GM18861 (cell line): ENCODE measurements around the gene PLOD1.
"Not testable (repeated sequence)": the region's sequence is repeated elsewhere in the genome, so short reads cannot be mapped to it uniquely, and the experiment has no call there.

Source experiments
- ATAC-seq: cut with Tn5 transposase; IDR thresholded peaks from one replicate; pipeline ENCODE4 v1.9.1; 2021; ENCODE audit not compliant: unreplicated experiment

PLOD1 gene

DNA sequence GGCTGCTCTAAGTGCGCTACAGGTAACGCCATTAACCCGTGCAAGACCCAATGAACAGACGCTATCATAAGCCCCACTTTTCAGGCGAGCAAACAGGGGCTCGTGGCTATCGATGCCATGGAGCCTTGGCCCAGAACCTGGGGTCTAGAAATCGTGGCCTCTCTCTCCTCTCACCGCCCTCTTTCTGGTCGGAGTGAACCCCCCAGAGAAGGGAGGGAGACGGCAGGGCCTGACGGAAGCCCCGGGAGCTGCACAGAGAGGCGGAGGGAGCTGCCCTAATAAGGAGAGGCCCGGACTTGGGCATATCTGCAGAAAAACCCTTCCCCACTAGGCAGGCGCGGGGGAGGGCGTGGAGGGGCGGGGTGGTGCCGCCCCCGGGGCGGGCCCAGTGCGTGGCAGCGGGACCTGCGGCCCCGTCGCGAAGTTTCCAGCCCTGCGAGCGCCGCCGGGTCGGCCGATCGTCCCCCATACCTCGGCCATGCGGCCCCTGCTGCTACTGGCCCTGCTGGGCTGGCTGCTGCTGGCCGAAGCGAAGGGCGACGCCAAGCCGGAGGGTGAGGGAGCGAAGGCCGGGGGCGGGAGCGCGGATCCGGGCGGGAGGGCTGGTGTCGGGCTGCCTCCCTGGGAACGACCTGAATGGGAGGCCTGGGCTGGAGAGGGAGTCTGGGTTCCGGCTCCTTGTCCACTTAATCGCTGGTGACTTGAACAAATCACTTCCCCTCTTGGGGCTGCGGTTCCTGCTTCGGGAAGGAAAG, at the start of gene PLOD1:
Gene PLOD1, plus strand, starts transcription at position 416 of the 755 bp plus-strand sequence. Its CDS starts 63 bp downstream, at position 479.
- ATAC-seq: peak; percentile 58

DNA sequence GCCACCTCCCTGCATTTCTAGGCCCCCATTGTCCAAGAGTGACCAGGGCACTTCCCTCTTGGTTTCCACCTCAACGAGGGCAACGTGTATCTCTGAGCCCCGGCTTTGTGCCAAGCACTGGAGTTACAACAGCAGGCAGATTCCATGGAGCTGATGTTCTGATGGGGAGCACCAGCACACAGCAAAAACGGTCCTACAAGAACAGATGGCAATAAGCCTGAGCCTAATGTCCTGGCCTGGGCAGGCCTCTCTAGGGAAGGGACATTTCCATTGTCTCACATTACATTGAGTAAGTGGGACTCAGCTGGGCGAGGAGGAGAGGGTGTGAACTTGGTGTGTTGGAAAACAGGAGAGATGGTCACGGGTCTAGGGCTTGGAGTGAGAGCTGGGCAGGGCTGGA, 48.6 kb upstream of the PLOD1 start:
- no peak for ATAC-seq

DNA sequence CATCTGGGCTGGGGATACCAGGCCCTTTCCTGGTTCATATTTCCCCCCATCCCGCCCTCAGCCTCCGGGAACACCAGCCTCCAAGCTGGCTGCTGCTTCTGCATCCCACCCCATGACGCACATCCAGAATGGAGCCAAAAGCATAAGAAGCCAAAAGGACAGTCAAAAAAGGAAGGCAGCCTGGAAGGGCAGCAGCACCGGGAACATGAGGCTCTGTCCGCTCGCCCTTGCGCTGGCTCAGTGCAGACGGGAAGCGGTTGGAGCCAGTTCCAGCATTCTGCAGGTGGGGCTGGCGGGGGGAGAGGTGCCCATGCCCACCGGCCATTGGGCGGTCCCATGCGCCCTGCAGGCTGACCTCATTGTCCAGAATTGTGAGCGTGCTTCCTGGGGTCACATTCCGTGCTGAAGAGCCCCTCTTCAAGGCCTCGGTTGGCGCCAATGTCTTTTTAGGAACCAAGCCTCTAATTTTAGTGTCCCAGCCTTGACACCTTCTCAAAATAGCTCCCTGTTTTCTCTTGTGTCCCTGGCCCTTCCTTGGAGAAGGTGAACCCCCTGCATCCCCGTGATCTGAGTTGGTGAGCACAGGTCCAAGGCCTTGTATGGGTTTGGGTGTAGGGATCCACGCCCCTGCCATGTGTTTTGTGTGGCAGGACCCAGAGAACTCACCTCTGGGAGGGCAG, 47.4 kb upstream of the PLOD1 start:
- ATAC-seq: no peak

DNA sequence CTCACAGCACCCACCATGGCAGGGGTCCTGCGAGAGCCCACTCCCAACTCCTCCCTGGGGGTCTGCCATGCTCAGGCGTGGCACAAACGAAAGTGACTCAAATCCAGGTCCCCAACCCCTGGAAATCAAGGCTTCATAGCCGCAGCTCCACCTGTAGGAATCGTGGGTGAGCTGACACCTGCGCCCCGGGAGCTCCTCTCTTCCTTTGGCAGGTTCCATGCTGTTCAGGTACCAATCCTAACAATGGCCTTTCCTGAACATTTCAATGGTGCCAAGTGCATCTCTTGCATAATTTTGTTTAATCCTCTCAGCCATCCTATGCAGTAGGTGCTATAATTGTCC, 46.9 kb upstream of the PLOD1 start:
- no peak for ATAC-seq

DNA sequence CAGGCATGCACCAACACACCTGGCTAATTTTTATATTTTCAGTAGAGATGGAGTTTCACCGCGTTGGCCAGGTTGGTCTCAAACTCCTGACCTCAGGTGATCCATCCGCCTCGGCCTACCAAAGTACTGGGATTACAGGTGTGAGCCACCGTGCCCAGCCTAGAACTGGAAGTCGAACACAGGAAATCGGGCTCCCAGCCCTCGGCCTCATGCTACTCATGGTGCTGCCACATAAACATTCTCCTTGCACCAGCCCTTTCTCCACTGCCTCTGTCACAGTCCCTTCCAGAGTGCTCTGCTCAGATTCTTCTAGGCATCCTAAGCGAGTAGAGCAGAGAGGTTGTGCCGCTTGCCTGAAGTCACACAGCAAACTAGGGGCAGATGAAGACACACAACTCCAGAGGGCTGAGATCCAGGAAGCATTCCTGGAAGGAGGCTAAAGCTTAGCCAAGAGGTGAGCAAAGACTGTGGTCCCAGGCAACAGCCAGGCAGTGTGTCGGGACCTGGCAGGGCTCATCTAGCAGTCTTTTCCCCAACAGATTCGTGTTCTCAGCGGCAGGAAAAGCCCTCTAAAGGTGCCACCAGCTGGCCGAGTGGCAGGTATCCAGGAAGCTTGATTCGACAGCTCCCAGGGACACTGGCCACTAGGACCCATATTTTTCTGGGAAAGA, 46.2 kb upstream of the PLOD1 start:
- ATAC-seq: no peak

DNA sequence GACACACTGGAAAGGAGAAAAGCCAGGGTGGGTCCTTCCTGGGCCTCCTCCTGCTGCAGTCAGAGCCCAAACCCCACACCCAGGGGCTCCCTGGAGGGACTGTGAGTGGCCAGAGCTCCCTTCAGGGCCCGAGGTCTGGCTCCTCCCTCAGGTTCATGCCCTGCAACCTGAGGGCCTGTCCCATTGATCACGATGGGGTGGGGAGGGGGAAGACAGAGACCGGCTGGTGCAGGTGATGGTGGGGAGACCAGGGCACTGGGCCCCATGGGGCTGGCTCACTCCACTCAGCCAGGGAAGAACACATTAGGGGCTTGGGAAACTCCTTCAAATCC, 45.7 kb upstream of the PLOD1 start:
- ATAC-seq: no peak

DNA sequence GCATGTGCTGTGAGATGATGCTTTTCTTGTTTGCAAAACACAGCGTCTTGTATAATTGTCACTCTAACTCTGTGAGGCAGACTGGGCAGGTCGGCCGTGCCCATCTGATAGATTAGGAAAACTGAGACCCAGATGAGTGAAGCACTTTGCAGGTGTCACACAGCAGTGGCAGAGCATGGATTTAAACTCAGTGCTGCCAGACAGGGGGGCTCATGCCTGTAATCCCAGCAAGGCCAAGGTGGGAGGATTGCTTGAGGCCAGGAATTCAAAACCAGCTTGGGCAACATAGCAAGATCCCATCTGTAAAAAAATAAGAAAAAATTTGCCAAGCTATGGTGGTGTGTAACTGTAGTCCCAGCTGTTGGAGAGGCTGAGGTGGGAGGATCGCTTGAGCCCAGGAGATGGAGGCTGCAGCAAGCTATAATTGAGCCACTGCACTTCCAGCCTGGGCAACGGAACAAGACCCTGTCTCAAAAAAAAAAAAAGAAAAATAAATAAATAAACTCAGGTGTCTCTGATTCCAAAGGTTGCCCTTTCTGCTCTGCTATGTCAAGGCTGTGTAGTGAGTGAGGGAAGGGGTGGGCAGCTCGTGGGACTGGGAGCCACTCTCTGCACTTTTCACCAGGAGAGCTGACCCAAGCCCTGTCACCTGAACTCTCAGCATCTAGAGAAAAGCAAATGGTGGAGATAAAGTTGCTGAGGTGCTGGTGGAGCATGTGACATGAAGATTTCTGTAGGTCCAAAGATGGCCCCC, 42.9 kb upstream of the PLOD1 start:
- ATAC-seq: no peak

DNA sequence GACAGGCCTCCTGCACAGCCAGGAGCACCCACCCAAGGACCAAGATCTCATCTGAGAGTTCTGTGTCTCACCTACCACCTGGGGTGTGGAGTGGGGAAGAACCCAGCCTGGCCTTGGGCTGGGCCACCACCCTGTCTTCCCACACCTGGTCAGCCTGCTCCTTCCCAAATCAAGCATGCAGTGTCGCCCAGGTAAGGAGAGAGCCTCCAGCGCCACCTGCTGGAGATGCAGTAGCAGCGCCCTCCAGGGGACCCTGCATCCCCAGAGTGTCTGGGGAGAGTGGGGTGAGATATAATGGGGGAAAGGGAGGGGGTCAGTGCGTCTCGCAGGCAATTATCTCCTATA, 40.6 kb upstream of the PLOD1 start:
- ATAC-seq: no peak

DNA sequence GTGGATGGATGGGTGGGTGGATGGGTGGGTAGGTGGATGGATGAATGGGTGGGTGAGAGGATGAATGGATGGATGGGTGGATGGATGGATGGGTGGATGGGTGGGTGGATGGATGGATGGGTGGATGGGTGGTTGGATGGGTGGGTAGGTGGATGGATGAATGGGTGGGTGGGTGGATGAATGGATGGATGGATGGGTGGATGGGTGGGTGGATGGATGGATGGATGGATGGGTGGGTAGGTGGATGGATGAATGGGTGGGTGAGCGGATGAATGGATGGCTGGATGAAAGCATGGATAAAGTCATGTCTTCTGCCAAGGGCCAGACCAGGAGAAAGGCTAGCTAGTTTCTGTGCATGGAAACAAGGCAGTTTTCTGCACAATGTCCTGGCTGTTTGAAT, 40.0 kb upstream of the PLOD1 start:
- ATAC-seq: not testable (repeated sequence)

DNA sequence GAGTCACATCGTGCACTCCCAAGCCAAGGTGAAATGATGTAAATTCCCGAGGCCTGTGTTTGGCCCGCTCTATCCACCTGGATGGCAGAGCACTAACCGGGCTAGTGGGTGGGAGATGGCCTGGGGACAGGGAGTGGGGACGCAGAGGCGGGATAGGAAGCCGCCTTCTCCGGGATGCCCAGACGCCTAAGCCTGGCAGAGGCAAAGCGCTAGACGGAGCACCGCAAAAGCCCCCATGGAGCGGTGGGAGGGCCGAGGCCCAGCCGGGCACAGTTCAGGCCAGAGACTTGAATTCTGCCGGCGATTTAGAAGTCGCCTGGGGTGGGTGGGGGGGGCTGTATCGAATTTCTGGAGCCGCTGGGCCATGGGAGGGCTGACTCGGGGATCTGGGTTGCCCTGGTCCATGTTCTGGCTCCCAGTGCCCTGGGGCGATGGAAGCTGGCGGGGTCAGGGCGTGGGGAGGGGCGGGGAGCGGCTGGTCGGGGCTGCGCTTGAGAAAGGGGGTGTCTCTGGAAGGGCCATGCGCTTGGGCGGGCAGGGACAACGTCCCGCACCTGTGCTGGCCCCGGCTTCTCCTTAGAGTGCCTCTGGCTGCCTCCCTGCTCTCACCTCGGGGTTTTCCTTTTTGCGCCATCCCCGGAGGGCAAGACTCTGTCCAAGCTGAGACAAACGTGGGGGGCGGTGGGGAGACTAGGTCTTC, 36.3 kb upstream of the PLOD1 start:
- no peak for ATAC-seq

DNA sequence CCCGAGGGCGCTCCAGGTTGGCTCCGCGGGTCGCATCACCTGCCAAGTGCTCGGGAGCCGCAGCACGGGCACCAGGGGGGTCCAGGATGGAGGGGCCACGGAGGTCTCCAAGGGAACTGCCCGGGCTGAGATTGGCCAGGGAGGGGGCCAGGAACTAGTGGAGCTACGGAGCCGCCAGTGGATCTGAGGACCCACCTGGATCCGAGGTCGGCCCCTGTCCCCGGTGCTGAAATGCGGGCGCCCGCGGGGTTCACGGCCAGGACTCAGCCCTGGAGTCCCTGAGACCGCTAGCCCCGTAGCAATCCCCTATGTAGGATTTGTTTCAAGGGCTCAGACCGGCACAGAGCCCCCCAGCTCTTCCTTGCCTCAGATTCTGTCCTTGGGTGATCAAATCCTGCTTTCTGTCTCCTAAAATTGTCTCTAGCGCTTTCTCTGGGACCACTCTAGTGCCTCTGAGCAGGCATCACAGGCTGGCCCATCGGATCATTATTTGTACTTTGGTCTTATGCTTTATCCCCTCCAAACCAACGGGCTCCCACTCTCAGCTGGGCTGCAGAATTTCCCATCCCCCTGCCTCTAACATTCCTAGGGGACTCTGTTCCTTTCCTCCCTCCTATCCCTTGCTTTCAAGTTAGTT, 35.6 kb upstream of the PLOD1 start:
- ATAC-seq: no peak

DNA sequence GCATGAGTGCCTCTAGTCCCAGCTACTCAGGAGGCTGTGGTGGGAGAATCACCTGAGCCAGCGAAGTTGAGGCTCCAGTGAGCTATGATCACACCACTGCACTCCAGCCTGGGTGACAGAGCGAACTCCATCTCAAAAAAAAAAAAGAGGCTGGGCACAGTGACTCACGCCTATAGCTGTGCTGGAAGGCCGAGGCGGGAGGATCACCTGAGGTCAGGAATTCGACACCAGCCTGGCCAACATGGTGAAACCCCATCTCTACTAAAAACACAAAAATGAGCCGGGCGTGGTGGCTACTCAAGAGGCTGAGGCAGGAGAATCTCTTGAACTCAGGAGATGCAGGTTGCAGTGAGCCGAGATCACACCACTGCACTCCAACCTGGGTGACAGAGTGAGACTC, 33.1 kb upstream of the PLOD1 start:
- ATAC-seq: not testable (repeated sequence)

DNA sequence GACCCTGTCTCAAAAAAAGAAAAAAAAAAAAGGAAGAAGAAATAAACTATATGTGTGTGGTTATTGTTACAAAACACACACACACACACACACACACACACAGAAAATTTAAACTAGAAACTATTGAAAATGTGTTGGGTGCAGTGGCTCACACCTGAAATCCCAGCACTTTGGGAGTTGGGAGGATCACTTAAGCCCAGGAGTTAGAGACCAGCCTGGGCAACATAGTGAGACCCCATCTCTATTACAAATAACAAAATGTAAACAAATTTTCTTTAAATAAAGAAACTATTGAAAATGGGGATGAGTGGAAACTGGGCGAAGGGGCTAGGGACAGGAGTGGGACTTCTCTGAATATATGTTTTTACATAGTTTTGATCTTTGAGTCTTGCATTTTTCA, 31.3 kb upstream of the PLOD1 start:
- ATAC-seq: no peak

DNA sequence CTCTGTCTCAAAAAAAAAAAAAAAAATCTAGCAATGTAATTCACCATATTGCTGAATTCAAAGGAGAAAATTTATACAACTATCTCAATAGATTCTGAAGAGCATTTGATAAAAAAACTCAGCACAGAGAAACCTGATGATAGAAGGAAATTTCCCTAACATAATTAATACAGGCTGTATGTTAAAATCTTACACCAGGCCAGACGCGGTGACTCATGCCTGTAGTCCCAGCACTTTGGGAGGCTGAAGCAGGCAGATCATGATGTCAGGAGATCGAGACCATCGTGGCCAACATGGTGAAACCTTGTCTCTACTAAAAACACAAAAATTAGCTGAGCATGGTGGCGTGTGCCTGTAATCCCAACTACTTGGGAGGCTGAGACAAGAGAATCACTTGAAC, 30.4 kb upstream of the PLOD1 start:
- not testable (repeated sequence) for ATAC-seq

DNA sequence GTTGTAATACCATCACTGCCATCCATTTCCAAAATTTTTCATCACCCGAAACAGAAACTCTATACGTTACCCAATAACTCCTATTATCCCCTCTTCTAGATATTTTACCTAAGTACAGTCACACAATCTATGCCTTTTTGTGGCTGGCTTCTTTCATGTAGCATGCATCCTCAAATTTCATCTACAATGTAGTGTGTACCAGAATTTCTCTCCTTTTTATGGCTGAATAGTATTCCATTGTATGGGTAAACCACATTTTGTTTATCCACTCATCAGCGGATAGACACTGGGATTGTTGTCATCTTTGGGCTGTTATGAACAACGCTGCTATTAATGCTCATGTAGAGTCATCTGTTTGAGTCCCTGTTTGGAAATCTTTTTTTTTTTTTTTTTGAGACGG, 29.5 kb upstream of the PLOD1 start:
- ATAC-seq: no peak

DNA sequence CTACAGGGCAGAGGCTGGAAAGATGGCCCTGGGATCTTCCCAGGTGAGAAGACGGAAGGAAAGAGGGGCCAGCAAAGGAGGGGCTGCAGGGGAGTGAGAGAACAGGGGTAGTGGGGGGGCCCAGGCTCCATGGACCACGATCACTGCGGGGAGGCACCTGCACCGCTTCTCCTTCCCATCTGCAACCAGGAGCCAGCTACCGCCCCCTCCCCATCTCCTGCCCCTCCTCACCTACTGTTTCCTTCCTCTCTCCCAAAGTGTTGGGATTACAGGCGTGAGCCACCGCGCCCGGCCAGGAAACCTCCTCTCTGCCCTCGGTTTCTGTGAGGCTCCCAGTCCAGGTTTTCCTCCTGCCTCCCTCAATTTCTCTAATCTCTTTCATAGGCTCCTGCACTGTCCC, 27.6 kb upstream of the PLOD1 start:
- no peak for ATAC-seq

DNA sequence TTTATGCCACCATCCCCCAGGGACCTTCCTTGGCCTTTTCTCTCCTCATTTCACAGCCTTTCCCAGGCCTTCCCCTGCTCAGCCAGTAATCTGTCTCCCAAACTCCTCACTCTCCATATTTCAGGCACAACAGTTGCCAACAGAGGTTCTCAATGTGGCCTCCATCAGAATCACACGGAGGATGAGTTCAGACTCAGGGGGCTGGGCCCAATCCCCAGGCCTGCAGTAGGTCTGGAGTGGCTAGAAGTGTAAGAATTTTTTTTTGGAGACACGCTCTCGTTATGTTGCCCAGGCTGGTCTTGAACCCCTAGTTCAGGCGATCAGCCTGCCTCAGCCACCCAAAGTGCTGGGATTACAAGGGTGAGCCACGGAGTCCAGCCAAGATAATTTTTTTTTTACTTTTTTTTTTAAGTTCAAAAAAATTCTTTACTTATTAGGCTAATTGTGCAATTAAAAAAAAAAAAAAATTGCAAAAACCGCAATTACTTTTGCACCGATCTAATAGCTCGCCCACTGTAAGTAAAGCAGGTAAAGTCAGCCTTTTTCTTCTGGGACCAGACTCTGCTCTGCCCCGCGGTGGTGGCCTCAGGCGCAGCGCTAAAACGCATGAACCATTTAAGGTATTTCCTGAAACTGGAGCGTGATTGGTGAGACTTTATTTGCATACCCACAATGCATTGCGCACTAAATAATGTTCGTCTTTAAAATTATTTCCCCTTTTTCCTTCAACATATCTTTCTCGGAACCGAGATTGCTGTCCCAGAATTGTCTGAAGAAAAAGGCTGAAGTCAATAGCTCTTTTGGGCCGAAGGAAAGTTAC, 27.0 kb upstream of the PLOD1 start:
- ATAC-seq: peak; percentile 39

DNA sequence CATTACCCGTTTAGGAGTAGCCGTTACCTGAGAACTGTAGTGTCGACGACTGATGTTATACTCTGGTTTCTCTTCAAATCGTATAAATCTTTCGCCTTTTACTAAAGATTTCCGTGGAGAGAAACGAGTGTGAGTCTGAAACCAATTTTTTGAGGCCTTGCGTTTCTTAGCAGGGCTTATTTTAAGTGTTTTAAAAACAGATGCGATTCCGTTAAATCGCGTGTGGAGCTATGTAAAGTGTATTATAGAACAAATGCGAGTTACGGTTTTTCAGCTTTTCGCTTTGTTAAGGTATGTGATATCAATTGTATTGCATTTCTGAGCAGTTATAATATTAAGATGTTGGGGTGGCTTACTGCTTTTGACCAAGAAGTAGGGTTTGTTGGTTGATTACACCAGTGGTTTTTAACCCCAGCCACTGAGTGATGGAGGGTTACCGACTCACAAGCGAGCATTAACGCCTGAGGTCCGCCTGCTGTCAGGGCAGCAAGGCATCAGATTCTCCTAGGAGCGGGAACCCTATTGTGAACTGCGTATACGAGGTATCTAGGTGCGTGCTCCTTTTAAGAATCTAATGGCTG, 26.3 kb upstream of the PLOD1 start:
- peak; percentile 48 for ATAC-seq

DNA sequence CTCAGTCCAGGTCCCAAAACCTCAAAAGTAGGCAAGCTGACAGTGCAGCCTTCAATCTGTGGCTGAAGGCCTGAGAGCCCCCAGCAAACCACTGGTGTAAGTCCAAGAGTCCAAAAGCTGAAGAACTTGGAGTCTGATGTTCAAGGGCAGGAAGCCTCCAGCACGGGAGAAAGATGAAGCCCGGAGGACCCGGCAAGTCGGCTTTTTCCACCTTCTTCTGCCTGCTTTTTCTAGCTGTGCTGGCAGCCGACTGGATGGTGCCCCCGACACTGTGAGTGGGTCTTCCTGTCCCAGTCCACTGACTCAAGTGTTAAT, 23.6 kb upstream of the PLOD1 start:
- not testable (repeated sequence) for ATAC-seq

DNA sequence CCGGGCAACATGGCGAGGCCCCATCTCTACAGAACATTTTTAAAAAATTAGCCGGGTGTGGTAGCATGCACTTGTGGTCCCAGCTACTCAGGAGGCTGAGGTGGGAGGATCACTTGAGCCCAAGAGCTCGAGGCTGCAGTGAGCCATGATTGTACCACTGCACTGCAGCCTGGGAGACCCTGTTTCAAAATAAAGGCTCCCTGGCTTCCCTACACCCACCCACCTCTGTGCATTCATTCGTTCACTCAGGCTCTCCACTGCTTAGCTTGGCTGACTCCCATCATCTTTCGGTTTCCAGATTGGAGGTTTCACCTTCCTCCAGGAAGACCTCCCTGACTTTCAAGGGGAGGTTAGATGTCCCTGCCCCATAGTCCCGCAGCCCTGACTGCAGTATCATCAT, 22.5 kb upstream of the PLOD1 start:
- ATAC-seq: no peak
